LNCaP clone FGC (cell line): ENCODE results near the gene PRTG.
"Not testable (repeated sequence)": the region's sequence is repeated elsewhere in the genome, so short reads cannot be mapped to it uniquely, and the experiment has no call there.

Source experiments
- DNase-seq: peaks from one replicate; pipeline ENCODE4 v3.0.0-alpha.2; 2011; ENCODE audit warnings: low read depth
- H3K4me3 ChIP-seq: 2 replicates; pipeline ENCODE4 v1.5.1; 2011; ENCODE audit warnings: mild to moderate bottlenecking, low read depth, low read length, control low read depth
- CTCF ChIP-seq: IDR thresholded peaks from 2 replicates; pipeline ENCODE4 v1.5.1; 2012; ENCODE audit warnings: mild to moderate bottlenecking; ENCODE audit not compliant: control insufficient read depth, insufficient read depth; ENCODE audit errors: extremely low read depth

Gene PRTG

GRCh38 chr15:55700876-55701275 is 42.1 kb downstream of the PRTG start:
- no peak overlapping the region for H3K4me3 ChIP-seq
- TF ChIP-seq CTCF: no peak
- DNase-seq: no peak

- no peak for DNase-seq
- no peak for TF ChIP-seq CTCF
These were observed 44.3 kb downstream of the PRTG start for GRCh38 chr15:55698653-55699052.

GRCh38 chr15:55696221-55696620 is 46.7 kb downstream of the PRTG start:
- no peak overlapping the region for H3K4me3 ChIP-seq
- no peak for TF ChIP-seq CTCF
- DNase-seq: no peak

More at GRCh38 chr15:55698653-55699052, 44.3 kb downstream of the PRTG start:
- no peak overlapping the region for H3K4me3 ChIP-seq

GRCh38 chr15:55695432-55695831 is 47.5 kb downstream of the PRTG start:
- no peak for DNase-seq
- TF ChIP-seq CTCF: no peak
- no peak overlapping the region for H3K4me3 ChIP-seq

- peak; percentile 93 for DNase-seq
- no peak for TF ChIP-seq CTCF
- no peak overlapping the region for H3K4me3 ChIP-seq
These were observed 48.3 kb downstream of the PRTG start for GRCh38 chr15:55694652-55695150.

GRCh38 chr15:55693116-55693515 is 49.8 kb downstream of the PRTG start:
- DNase-seq, H3K4me3 ChIP-seq: not testable (repeated sequence)

GRCh38 chr15:55687792-55688191 is 55.2 kb downstream of the PRTG start:
- DNase-seq: no peak
- no peak overlapping the region for H3K4me3 ChIP-seq
- no peak for TF ChIP-seq CTCF

GRCh38 chr15:55685286-55685685 is 57.7 kb downstream of the PRTG start:
- no peak for TF ChIP-seq CTCF
- DNase-seq: no peak
- no peak overlapping the region for H3K4me3 ChIP-seq
